Adipocyte (in vitro differentiated cells): ENCODE data around the gene EDNRB.

Experiments
- DNase-seq: peaks from one replicate; pipeline ENCODE4 v3.0.0-alpha.2; 2015; ENCODE audit warnings: low read depth
- H3K27me3 ChIP-seq: replicated peaks from 2 replicates; pipeline ENCODE4 v1.7.0; 2013; ENCODE audit warnings: mild to moderate bottlenecking, low read length, moderate library complexity; ENCODE audit not compliant: control insufficient read depth, insufficient read depth
- H3K36me3 ChIP-seq: 2 replicates; pipeline ENCODE4 v1.7.0; 2013; ENCODE audit warnings: low read length, mild to moderate bottlenecking, moderate library complexity; ENCODE audit not compliant: control insufficient read depth, insufficient read depth, severe bottlenecking
- H3K4me1 ChIP-seq: 2 replicates; pipeline ENCODE4 v1.7.0; 2013; ENCODE audit warnings: mild to moderate bottlenecking, low read length, moderate library complexity; ENCODE audit not compliant: control insufficient read depth, insufficient read depth
- H3K4me3 ChIP-seq: 2 replicates; pipeline ENCODE4 v1.7.0; 2013; ENCODE audit warnings: mild to moderate bottlenecking, low read length, moderate library complexity
- H3K9ac ChIP-seq: 2 replicates; pipeline ENCODE4 v1.7.0; 2013; ENCODE audit warnings: mild to moderate bottlenecking, low read length, moderate library complexity
- H3K9me3 ChIP-seq: 2 replicates; pipeline ENCODE4 v1.7.0; 2013; ENCODE audit warnings: mild to moderate bottlenecking, low read length, moderate library complexity; ENCODE audit not compliant: control insufficient read depth

EDNRB gene

GRCh38 chr13:77916488-77916887 lies 2.1 kb downstream of the EDNRB start:
- peak overlapping the region; percentile 87 for H3K9ac ChIP-seq
- no peaks in the 10 kb centered on the region for H3K27me3 ChIP-seq
- peak overlapping the region; percentile 95 for H3K4me3 ChIP-seq
- H3K9me3 ChIP-seq, result no peaks in the 10 kb centered on the region
- no peak for DNase-seq
- H3K4me1 ChIP-seq, result peaks cover 24% of the 10 kb centered on the region
- H3K36me3 ChIP-seq, result no peaks in the 10 kb centered on the region

- Histone ChIP-seq H3K4me3 (peak overlapping the region; percentile 95), H3K9me3 (no peaks in the 10 kb centered on the region), H3K9ac (peak overlapping the region; percentile 87), H3K4me1 (peaks cover 27% of the 10 kb centered on the region), H3K36me3 (no peaks in the 10 kb centered on the region), H3K27me3 (no peaks in the 10 kb centered on the region)
- no peak for DNase-seq
Observed at GRCh38 chr13:77915686-77916085, 2.9 kb downstream of the EDNRB start.

GRCh38 chr13:77913003-77913402 lies 5.6 kb downstream of the EDNRB start:
- Histone ChIP-seq H3K4me1 (peaks cover 30% of the 10 kb centered on the region), H3K9me3 (no peaks in the 10 kb centered on the region), H3K9ac (no peak overlapping the region), H3K36me3 (no peaks in the 10 kb centered on the region), H3K27me3 (no peaks in the 10 kb centered on the region), H3K4me3 (peak overlapping the region; percentile 95)
- no peak for DNase-seq

- Histone ChIP-seq H3K9me3 (no peaks in the 10 kb centered on the region), H3K4me3 (no peak overlapping the region), H3K9ac (no peak overlapping the region), H3K4me1 (peaks cover 41% of the 10 kb centered on the region), H3K27me3 (no peaks in the 10 kb centered on the region), H3K36me3 (no peaks in the 10 kb centered on the region)
- DNase-seq, result no peak
Observed at GRCh38 chr13:77911751-77912150, 6.9 kb downstream of the EDNRB start.

- H3K27me3 ChIP-seq, result no peaks in the 10 kb centered on the region
- H3K4me1 ChIP-seq, result peaks cover 28% of the 10 kb centered on the region
- H3K9me3 ChIP-seq, result no peaks in the 10 kb centered on the region
- H3K4me3 ChIP-seq, result no peak overlapping the region
- H3K36me3 ChIP-seq, result no peaks in the 10 kb centered on the region
- no peak overlapping the region for H3K9ac ChIP-seq
- DNase-seq, result no peak
Observed at GRCh38 chr13:77909827-77910226, 8.8 kb downstream of the EDNRB start.

- Histone ChIP-seq H3K4me1 (peaks cover 25% of the 10 kb centered on the region), H3K27me3 (no peaks in the 10 kb centered on the region), H3K9me3 (no peaks in the 10 kb centered on the region), H3K9ac (no peak overlapping the region), H3K36me3 (no peaks in the 10 kb centered on the region), H3K4me3 (no peak overlapping the region)
- no peak for DNase-seq
Observed at GRCh38 chr13:77908531-77908930, 10.1 kb downstream of the EDNRB start.

- peaks cover 4% of the 10 kb centered on the region for H3K36me3 ChIP-seq
- peaks cover 7% of the 10 kb centered on the region for H3K9me3 ChIP-seq
- H3K4me1 ChIP-seq, result peaks cover 25% of the 10 kb centered on the region
- no peaks in the 10 kb centered on the region for H3K27me3 ChIP-seq
- no peak for DNase-seq
- H3K9ac ChIP-seq, result peak overlapping the region; percentile 28
- H3K4me3 ChIP-seq, result peak overlapping the region; percentile 13
Observed at GRCh38 chr13:77907666-77908341, 10.8 kb downstream of the EDNRB start.

- Histone ChIP-seq H3K27me3 (no peaks in the 10 kb centered on the region), H3K9ac (no peak overlapping the region), H3K4me1 (peaks cover 21% of the 10 kb centered on the region), H3K36me3 (peaks cover 31% of the 10 kb centered on the region), H3K4me3 (no peak overlapping the region), H3K9me3 (peaks cover 11% of the 10 kb centered on the region)
- DNase-seq, result no peak
Observed at GRCh38 chr13:77904031-77904430, 14.6 kb downstream of the EDNRB start.

- DNase-seq, result no peak
- Histone ChIP-seq H3K4me3 (no peak overlapping the region), H3K27me3 (no peaks in the 10 kb centered on the region), H3K36me3 (peaks cover 32% of the 10 kb centered on the region), H3K9me3 (peaks cover 11% of the 10 kb centered on the region), H3K9ac (no peak overlapping the region), H3K4me1 (peaks cover 19% of the 10 kb centered on the region)
Observed at GRCh38 chr13:77903435-77903834, 15.2 kb downstream of the EDNRB start.

GRCh38 chr13:77902319-77902963 lies 16.2 kb downstream of the EDNRB start:
- H3K36me3 ChIP-seq, result peaks cover 32% of the 10 kb centered on the region
- H3K9ac ChIP-seq, result no peak overlapping the region
- peaks cover 11% of the 10 kb centered on the region for H3K9me3 ChIP-seq
- no peaks in the 10 kb centered on the region for H3K27me3 ChIP-seq
- H3K4me3 ChIP-seq, result no peak overlapping the region
- DNase-seq, result no peak
- peaks cover 19% of the 10 kb centered on the region for H3K4me1 ChIP-seq

GRCh38 chr13:77898097-77898496 lies 20.5 kb downstream of the EDNRB start:
- DNase-seq, result no peak
- Histone ChIP-seq H3K4me1 (peaks cover 45% of the 10 kb centered on the region), H3K36me3 (peaks cover 30% of the 10 kb centered on the region), H3K4me3 (peak overlapping the region; percentile 58), H3K9ac (peak overlapping the region; percentile 71), H3K9me3 (peaks cover 7% of the 10 kb centered on the region), H3K27me3 (no peaks in the 10 kb centered on the region)
